ENCODE measurements around the gene LAMA2.

DNA sequence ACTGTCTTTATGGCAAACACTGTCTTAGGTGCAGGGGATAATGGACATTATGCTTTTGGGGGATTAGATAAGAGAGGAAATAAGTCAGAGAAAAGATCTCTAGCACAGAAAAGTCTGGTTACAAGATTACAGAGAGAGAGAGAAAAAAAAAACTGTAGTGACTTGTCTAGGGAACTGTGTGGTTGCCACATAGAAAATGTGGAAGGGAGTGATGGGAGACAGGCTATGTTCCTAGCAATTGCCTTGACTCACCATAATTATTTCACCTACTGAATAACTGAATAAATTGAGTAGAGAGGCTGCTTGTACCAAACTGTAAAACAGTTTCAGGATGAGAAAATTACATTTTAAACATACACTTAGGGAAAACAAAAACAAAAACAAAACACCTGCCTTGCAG is 229.7 kb downstream of the LAMA2 start:
- TF ChIP-seq, protein P1, sequence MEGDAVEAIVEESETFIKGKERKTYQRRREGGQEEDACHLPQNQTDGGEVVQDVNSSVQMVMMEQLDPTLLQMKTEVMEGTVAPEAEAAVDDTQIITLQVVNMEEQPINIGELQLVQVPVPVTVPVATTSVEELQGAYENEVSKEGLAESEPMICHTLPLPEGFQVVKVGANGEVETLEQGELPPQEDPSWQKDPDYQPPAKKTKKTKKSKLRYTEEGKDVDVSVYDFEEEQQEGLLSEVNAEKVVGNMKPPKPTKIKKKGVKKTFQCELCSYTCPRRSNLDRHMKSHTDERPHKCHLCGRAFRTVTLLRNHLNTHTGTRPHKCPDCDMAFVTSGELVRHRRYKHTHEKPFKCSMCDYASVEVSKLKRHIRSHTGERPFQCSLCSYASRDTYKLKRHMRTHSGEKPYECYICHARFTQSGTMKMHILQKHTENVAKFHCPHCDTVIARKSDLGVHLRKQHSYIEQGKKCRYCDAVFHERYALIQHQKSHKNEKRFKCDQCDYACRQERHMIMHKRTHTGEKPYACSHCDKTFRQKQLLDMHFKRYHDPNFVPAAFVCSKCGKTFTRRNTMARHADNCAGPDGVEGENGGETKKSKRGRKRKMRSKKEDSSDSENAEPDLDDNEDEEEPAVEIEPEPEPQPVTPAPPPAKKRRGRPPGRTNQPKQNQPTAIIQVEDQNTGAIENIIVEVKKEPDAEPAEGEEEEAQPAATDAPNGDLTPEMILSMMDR (IDR thresholded peaks at IDR 0.05) = no peak
- TF ChIP-seq EP300 (IDR thresholded peaks at IDR 0.05) (no peak), POLR2AphosphoS5 (IDR thresholded peaks at IDR 0.05) (no peak)

Data from stomach (tissue), 4 donors.